Right lobe of liver (tissue), 6 donors: ENCODE data around the gene PDCD2L. TPM values are rescaled to one million over a fixed set of nuclear protein-coding genes. Genes with fewer than 3 reads are reported as not detected.
"Not testable (repeated sequence)": the region's sequence is repeated elsewhere in the genome, so short reads cannot be mapped to it uniquely, and the experiment has no call there.

Experiments used
- ATAC-seq, 4 donors: fragments of 200-7000 bp; cut with Tn5 transposase; one replicate each; pipeline ENCODE4 v1.9.1; 2020; ENCODE audit warnings: mild to moderate bottlenecking in 4 of 4, moderate library complexity in 4 of 4
- DNase-seq, 3 donors: peaks; one replicate each; pipeline ENCODE4 v3.0.0-alpha.2; 2020
- H3K27ac ChIP-seq, 3 donors: fragments of 200-600 bp; one replicate each; pipeline ENCODE4 v1.8.0; 2022
- H3K27me3 ChIP-seq, 2 donors: fragments of 200-600 bp; one replicate each; pipeline ENCODE4 v1.8.0; 2022
- H3K36me3 ChIP-seq, 4 donors: fragments of 200-600 bp; sonication (generic) in 1 of 4; one replicate each; pipeline versions ENCODE4 v1.5.1 to v1.8.0; 2017 to 2022; ENCODE audit warnings: control low read depth in 1 of 4
- H3K4me1 ChIP-seq, 4 donors: fragments of 200-600 bp; sonication (generic) in 1 of 4; one replicate each; pipeline versions ENCODE4 v1.5.1 to v1.8.0; 2017 to 2022; ENCODE audit warnings: control low read depth in 1 of 4
- H3K4me3 ChIP-seq, 3 donors: fragments of 200-600 bp; one replicate each; pipeline ENCODE4 v1.8.0; 2022
- H3K9me3 ChIP-seq, 4 donors: fragments of 200-600 bp; sonication (generic) in 1 of 4; one replicate each; pipeline versions ENCODE4 v1.5.1 to v1.8.0; 2017 to 2022; ENCODE audit warnings: control low read depth in 1 of 4
- POLR2A ChIP-seq: fragments of 450-650 bp; IDR thresholded peaks from one replicate; pipeline ENCODE4 v1.6.1; 2017; ENCODE audit warnings: antibody characterized with exemption, mild to moderate bottlenecking
- WGBS: methylation state at CpG from one replicate; pipeline ENCODE4 v1.1.6; 2018; ENCODE audit warnings: low coverage, low lambda C conversion rate; ENCODE audit not compliant: insufficient coverage; ENCODE audit errors: missing lambda C conversion rate; 5-methylcytosine and 5-hydroxymethylcytosine counted together
- intact Hi-C, 2 donors: fragments of 100-400 bp; cut with DNase I; formaldehyde crosslinking; loops; one replicate each; pipeline versions ENCODE4 v1.11.2 to v1.14.1; 2022
- total RNA-seq, 6 experiments: library from RNA; depleted of rRNA in 2 of 6; stranded (reverse); fragments of >200 nt in 2 of 6; fragmentation: NEBNext Ultra II Directional in 3 of 6; extraction: Animal tissue kit (Norgen Biotek cat#: 25700) in 3 of 6; gene quantifications; one replicate each; pipeline versions ENCODE4 v1.1.0 to v1.2.4, GENCODE V29; 2016 to 2023
- TF ChIP-seq, protein P1 (sequence below), 4 donors: fragments of 200-600 bp in 3 of 4; fragments of 450-650 bp in 1 of 4; IDR thresholded peaks; one replicate each; pipeline versions ENCODE4 v1.5.1 to v1.8.0; 2016 to 2022; ENCODE audit warnings: antibody characterized with exemption in 4 of 4, mild to moderate bottlenecking in 2 of 4
- donor health status: DM: no; HTN: yes; CAD: no.
- donor health status: DM: no; HTN: no; CAD: no.
- donor health status: DM: no; HTN: no; CAD: no.
- donor health status: DM: no; HTN: yes; CAD: no.
- donor health status: DM: no; HTN: yes; CAD: no.

PDCD2L gene
- total RNA-seq, 6 experiments from 2014 or later: 3.0 to 13.4 (median 4.5) TPM

DNA sequence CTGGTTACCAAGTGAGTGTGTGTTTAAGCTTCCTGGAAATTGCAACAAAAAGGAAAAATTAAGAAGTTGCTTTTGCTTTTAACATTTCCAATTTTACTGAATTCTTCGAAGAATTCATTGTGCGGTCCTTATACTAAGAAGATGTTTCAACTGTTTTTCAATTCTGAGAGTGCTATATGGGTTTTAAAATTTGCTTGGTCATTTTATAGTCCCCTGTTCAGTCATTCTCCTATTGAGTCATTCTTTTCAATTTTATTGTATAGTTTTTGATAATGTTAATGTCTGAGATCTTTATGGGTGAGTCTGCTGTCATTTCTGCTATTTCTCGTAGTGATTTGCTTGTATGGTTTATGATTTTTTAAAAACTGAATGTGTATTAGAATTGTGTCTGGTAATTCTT is 50.5 kb downstream of the PDCD2L start:
- no peaks in the 10 kb centered on the region for H3K27me3 ChIP-seq
- intact Hi-C loops: no loop called here
- H3K36me3 ChIP-seq: peaks cover 0 to 78% (median 30%) of the 10 kb centered on the region in 4 donors
- no peak overlapping the region for H3K4me3 ChIP-seq
- DNase-seq (no peak), ATAC-seq (no peak)
- H3K9me3 ChIP-seq: no peaks in the 10 kb centered on the region
- H3K4me1 ChIP-seq: no peaks in the 10 kb centered on the region
- TF ChIP-seq, protein P1, sequence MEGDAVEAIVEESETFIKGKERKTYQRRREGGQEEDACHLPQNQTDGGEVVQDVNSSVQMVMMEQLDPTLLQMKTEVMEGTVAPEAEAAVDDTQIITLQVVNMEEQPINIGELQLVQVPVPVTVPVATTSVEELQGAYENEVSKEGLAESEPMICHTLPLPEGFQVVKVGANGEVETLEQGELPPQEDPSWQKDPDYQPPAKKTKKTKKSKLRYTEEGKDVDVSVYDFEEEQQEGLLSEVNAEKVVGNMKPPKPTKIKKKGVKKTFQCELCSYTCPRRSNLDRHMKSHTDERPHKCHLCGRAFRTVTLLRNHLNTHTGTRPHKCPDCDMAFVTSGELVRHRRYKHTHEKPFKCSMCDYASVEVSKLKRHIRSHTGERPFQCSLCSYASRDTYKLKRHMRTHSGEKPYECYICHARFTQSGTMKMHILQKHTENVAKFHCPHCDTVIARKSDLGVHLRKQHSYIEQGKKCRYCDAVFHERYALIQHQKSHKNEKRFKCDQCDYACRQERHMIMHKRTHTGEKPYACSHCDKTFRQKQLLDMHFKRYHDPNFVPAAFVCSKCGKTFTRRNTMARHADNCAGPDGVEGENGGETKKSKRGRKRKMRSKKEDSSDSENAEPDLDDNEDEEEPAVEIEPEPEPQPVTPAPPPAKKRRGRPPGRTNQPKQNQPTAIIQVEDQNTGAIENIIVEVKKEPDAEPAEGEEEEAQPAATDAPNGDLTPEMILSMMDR (IDR thresholded peaks at IDR 0.05): no peak
- no peak for TF ChIP-seq POLR2A
- H3K27ac ChIP-seq: no peak overlapping the region
- WGBS: 94% methylated on average over 3 of the region's 3 CpGs

DNA sequence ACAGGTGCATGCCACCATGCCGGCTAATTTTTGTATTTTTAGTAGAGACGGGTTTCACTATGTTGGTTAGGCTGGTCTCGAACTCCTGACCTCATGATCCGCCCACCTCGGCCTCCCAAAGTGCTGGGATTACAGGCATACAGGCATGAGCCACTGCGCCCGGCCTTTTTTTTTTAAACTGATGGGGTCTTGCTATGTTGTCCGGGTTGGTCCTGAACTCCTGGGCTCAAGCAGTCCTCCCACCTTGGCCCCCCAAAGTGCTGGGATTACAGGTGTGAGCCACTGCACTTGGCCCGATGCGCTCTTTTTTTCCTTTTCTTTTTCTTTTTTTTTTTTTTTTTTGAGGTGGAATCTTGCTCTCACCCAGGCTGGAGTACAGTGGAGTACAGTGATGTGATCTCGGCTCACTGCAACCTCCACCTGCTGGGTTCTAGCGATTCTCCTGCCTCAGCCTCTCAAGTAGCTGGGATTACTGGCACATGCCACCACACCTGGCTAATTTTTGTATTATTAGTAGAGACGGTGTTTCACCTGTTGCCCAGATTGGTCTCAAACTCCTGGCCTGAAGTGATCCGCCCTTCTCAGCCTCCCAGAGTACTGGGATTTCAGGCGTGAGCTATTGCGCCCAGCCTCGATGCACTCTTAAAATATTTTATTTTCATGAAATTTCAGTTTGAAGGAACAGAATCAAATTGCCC is 51.7 kb downstream of the PDCD2L start:
- WGBS: 92% methylated on average over 13 of the region's 17 CpGs
- H3K27me3 ChIP-seq, H3K4me3 ChIP-seq, H3K9me3 ChIP-seq, DNase-seq, intact Hi-C loops, H3K4me1 ChIP-seq, ATAC-seq, H3K27ac ChIP-seq: not testable (repeated sequence)
- H3K36me3 ChIP-seq: peaks cover 0 to 74% (median 35%) of the 10 kb centered on the region in 4 donors

DNA sequence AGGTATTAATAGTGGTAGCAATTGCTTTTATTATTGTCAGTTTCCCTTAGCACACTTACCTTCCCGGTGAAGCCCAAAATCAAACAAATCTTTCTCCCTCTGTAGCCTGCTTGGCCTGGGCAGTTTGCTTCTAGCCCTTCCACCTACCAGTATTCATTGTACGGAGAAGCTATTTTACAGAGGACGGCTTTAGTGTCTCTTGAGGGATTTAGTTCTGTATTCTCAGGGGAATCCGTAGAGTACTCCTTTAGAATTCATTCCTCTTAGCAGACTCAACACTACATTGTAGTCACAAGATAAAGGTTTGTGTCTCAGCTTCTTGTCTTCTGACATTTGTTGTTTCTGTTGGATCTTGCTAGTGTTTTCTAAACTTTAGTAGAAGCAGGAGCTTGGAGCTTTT is 53.2 kb downstream of the PDCD2L start:
- no peak for ATAC-seq
- 95% methylated on average over 4 of the region's 4 CpGs for WGBS

DNA sequence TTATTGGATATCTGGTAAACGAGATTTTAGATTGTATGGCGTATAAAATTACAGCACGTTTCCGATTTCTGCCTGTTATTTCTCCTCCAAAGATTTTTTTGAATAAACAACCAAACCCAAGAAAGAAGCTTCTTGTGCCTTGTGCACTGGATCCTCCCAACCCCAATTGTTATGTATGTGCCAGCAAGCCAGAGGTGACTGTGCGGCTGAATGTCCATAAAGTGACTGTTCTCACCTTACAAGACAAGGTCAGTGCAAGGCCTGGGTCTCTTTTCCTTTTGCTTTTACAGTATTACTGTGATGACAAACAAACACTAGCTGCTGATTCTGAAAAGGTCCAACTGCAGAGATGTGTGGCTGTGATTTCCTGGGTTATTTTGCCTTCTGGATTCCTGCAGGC is 54.5 kb downstream of the PDCD2L start:
- 89% methylated on average over 5 of the region's 5 CpGs for WGBS
- intact Hi-C loops: no loop called here
- TF ChIP-seq, protein P1 (IDR thresholded peaks at IDR 0.05): no peak
- no peak for TF ChIP-seq POLR2A

More for the DNA sequence above, 53.2 kb downstream of the PDCD2L start:
- Histone ChIP-seq H3K4me3 (no peak overlapping the region), H3K9me3 (no peaks in the 10 kb centered on the region), H3K27ac (no peak overlapping the region), H3K4me1 (no peaks in the 10 kb centered on the region), H3K27me3 (no peaks in the 10 kb centered on the region), H3K36me3 (peaks cover 0 to 76% (median 41%) of the 10 kb centered on the region in 4 donors)
- intact Hi-C loops: no loop called here
- DNase-seq: no peak
- TF ChIP-seq, protein P1 (IDR thresholded peaks at IDR 0.05): no peak

DNA sequence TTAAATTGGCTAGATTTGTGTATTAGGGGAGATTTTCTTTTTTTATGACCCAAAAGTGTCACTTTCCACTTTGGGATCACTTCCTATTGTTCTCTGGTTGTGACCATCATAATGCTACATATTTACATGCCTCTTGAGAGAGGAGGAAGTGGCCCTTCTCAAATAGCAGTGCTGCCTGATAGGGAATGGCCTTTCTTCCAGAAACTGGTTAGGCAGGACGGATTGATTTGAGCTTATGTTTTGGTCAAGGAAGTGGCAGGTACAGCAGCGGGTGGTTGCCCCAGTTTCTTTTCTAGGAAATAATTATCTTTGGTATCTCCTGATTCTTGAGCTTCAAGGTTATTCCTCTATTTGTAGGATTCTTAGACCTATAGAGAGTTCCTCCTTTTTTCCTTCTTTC is 55.4 kb downstream of the PDCD2L start:
- ATAC-seq: no peak
- H3K4me1 ChIP-seq: no peaks in the 10 kb centered on the region
- H3K27me3 ChIP-seq: no peaks in the 10 kb centered on the region
- WGBS: 86% methylated on average over 2 of the region's 2 CpGs
- H3K27ac ChIP-seq: no peak overlapping the region
- no peak overlapping the region for H3K4me3 ChIP-seq
- H3K9me3 ChIP-seq: no peaks in the 10 kb centered on the region
- DNase-seq: no peak
- peaks cover 0 to 75% (median 39%) of the 10 kb centered on the region in 4 donors for H3K36me3 ChIP-seq
- TF ChIP-seq, protein P1 (IDR thresholded peaks at IDR 0.05): no peak
- TF ChIP-seq POLR2A: no peak
- intact Hi-C loops: no loop called here

More for the DNA sequence above, 54.5 kb downstream of the PDCD2L start:
- Histone ChIP-seq H3K27me3 (no peaks in the 10 kb centered on the region), H3K4me1 (no peaks in the 10 kb centered on the region), H3K27ac (no peak overlapping the region), H3K36me3 (peaks cover 0 to 75% (median 37%) of the 10 kb centered on the region in 4 donors), H3K9me3 (no peaks in the 10 kb centered on the region), H3K4me3 (no peak overlapping the region)
- DNase-seq (no peak), ATAC-seq (no peak)
